Measurements from ENCODE around the gene RASAL2. TPM values are rescaled to one million over a fixed set of nuclear protein-coding genes. Genes with fewer than 3 reads are reported as not detected.

The RASAL2 gene
- total RNA-seq, 3 donors from 2014 or later (not counting 1 experiment from before 2014, with no cell fraction given): 0.16 to 0.23 TPM; not detected in 1

DNA sequence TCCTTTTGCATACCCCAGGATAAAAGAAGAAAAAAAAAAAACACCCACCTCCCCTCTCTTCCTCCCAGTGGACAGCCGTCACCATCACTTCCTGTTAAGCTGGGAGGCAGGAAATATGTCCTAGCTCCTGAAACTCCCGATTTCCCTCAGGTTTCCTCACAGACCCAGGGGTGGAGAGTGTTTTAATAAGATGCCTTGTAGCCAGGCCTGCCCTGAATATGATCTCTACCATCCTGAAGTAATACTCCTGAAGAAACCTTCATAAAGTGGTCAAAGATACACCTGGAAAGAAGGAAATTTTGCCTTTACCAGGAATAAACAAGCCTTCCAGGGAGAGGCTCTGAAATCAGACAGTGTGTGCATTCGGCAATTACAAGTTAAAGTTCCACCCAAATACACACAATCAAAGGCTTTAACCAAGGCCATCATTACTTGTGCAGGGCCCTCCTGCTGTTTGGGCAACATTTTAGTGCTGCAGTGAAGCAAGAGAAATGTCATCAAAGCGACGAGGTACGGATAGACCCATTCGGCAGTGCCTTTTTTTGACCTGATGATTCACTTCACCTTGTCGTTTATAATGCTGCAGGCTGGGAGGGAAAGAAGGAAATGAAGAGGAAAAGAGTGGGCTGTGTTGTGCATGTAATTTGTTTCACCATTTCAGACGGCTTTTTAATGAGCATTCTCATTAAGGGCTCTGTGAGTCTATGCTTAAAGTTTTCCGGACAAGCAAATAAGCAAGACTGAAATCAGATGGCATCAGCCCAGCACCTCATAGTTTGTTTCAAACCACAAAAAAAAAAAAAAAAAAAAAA, 41.0 kb upstream of the RASAL2 start:
- TF ChIP-seq, protein P1, sequence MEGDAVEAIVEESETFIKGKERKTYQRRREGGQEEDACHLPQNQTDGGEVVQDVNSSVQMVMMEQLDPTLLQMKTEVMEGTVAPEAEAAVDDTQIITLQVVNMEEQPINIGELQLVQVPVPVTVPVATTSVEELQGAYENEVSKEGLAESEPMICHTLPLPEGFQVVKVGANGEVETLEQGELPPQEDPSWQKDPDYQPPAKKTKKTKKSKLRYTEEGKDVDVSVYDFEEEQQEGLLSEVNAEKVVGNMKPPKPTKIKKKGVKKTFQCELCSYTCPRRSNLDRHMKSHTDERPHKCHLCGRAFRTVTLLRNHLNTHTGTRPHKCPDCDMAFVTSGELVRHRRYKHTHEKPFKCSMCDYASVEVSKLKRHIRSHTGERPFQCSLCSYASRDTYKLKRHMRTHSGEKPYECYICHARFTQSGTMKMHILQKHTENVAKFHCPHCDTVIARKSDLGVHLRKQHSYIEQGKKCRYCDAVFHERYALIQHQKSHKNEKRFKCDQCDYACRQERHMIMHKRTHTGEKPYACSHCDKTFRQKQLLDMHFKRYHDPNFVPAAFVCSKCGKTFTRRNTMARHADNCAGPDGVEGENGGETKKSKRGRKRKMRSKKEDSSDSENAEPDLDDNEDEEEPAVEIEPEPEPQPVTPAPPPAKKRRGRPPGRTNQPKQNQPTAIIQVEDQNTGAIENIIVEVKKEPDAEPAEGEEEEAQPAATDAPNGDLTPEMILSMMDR (IDR thresholded peaks at IDR 0.05): no peak
- ATAC-seq (no peak), DNase-seq (no peak)
- Mint-ChIP-seq H3K9me3 (peaks cover 6% of the 10 kb centered on the region in 2 donors), H3K4me3 (no peak overlapping the region), H3K36me3 (no peaks in the 10 kb centered on the region), H3K4me1 (no peaks in the 10 kb centered on the region), H3K27me3 (ENCODE audit: low read depth in 2 of 2) (no peaks in the 10 kb centered on the region), H3K27ac (no peak overlapping the region)
- intact Hi-C loops (cut with micrococcal nuclease): no loop called here
- H3K4me3 ChIP-seq (ENCODE audit: low read length): no peak overlapping the region
- WGBS (ENCODE audit: insufficient coverage): 78% methylated on average over 8 of the region's 10 CpGs
- no peaks in the 10 kb centered on the region for H3K4me1 ChIP-seq (ENCODE audit: control insufficient read depth, insufficient read depth, low read length)
- H3K36me3 ChIP-seq (ENCODE audit: control insufficient read depth, insufficient read depth, low read length): no peaks in the 10 kb centered on the region
- H3K27ac ChIP-seq (ENCODE audit: low read length): no peak overlapping the region
- H3K27me3 ChIP-seq (ENCODE audit: control insufficient read depth, insufficient read depth, low read length): no peaks in the 10 kb centered on the region
- no peaks in the 10 kb centered on the region for H3K9me3 ChIP-seq (ENCODE audit: control insufficient read depth, insufficient read depth, low read length)

DNA sequence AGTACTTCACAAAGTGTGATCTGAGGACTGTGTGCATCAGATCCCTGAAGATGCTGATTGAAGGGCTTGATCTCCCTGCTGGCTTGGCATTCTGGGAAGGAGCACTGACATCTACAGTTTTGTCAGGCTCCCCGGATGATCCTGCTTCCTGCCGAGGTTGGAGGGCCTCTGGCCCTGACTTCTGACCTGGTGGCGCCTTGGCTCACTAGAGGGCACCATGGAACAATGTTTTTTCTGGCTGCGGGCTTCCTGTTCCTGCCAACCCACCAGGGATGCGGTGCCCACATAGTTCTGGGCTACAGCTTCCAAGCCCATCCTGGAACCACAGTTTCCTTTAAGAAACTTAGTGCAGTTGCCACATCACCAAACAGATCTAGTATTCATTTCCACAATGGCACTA, 38.8 kb upstream of the RASAL2 start:
- H3K36me3 ChIP-seq (ENCODE audit: control insufficient read depth, insufficient read depth, low read length): no peaks in the 10 kb centered on the region
- intact Hi-C loops (cut with micrococcal nuclease): no loop called here
- ATAC-seq (no peak), DNase-seq (no peak)
- H3K4me3 ChIP-seq (ENCODE audit: low read length): no peak overlapping the region
- H3K4me1 ChIP-seq (ENCODE audit: control insufficient read depth, insufficient read depth, low read length): no peaks in the 10 kb centered on the region
- H3K36me3 Mint-ChIP-seq: no peaks in the 10 kb centered on the region
- no peaks in the 10 kb centered on the region for H3K9me3 ChIP-seq (ENCODE audit: control insufficient read depth, insufficient read depth, low read length)
- H3K27ac ChIP-seq (ENCODE audit: low read length): no peak overlapping the region
- no peak overlapping the region for H3K27ac Mint-ChIP-seq
- TF ChIP-seq, protein P1 (IDR thresholded peaks at IDR 0.05): no peak
- H3K27me3 Mint-ChIP-seq (ENCODE audit: low read depth in 2 of 2): no peaks in the 10 kb centered on the region
- H3K27me3 ChIP-seq (ENCODE audit: control insufficient read depth, insufficient read depth, low read length): no peaks in the 10 kb centered on the region
- no peak overlapping the region for H3K4me3 Mint-ChIP-seq
- WGBS (ENCODE audit: insufficient coverage): 4% methylated on average over 5 of the region's 5 CpGs
- no peaks in the 10 kb centered on the region for H3K4me1 Mint-ChIP-seq
- peaks cover 5 to 6% of the 10 kb centered on the region in 2 donors for H3K9me3 Mint-ChIP-seq

DNA sequence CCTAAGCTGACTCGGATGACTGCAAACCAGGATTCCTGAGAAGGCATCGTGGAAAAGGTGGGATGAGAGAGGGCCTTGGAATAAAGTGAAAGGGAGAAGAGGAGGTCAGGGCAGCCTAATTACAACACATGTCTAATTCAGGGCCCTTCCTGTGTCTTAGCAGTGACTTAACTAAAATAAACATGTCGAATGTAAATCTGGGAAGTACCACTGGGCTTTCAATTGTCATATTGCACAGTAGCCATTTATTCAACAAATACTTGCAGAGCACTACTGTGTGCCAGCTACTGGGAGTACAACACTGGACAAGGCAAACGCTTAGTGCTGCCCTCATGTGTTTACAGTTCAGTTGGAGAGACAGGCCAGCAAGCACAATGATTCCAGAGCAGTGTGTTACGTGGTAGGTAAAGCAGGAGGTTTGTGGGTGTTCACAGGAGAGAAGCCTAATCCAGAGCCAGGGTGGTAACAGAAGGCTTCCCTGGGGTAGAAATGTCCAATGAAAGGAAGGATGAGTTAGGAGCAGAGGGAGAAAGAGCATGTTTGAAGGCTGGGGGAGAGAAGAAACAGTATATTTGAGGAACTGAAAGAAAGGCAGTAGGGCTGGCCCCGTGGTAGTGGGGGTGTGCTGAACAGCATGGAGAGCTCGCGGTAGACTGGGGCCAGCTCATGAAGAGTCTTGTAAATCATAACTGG, 38.0 kb upstream of the RASAL2 start:
- no peak overlapping the region for H3K27ac Mint-ChIP-seq
- peaks cover 2 to 6% of the 10 kb centered on the region in 2 donors for H3K9me3 Mint-ChIP-seq
- TF ChIP-seq, protein P1 (IDR thresholded peaks at IDR 0.05): no peak
- Histone ChIP-seq H3K4me1 (ENCODE audit: control insufficient read depth, insufficient read depth, low read length) (no peaks in the 10 kb centered on the region), H3K36me3 (ENCODE audit: control insufficient read depth, insufficient read depth, low read length) (no peaks in the 10 kb centered on the region), H3K4me3 (ENCODE audit: low read length) (no peak overlapping the region), H3K27me3 (ENCODE audit: control insufficient read depth, insufficient read depth, low read length) (no peaks in the 10 kb centered on the region), H3K9me3 (ENCODE audit: control insufficient read depth, insufficient read depth, low read length) (no peaks in the 10 kb centered on the region), H3K27ac (ENCODE audit: low read length) (no peak overlapping the region)
- no peaks in the 10 kb centered on the region for H3K36me3 Mint-ChIP-seq
- H3K4me3 Mint-ChIP-seq: no peak overlapping the region
- ATAC-seq: peak in 1 of 3 donors; percentile 14
- intact Hi-C loops (cut with micrococcal nuclease): no loop called here
- no peaks in the 10 kb centered on the region for H3K27me3 Mint-ChIP-seq (ENCODE audit: low read depth in 2 of 2)
- no peak for DNase-seq
- H3K4me1 Mint-ChIP-seq: no peaks in the 10 kb centered on the region
- WGBS (ENCODE audit: insufficient coverage): 53% methylated on average over 8 of the region's 8 CpGs

Measured in natural killer cell (primary cell).